ENCODE data around the gene SRRT.
"Not testable (repeated sequence)": the region's sequence is repeated elsewhere in the genome, so short reads cannot be mapped to it uniquely, and the experiment has no call there.

SRRT gene

GRCh38 chr7:100933734-100934133, 58.8 kb downstream of the SRRT start:
- no peak for DNase-seq (ENCODE audit: low read depth)

GRCh38 chr7:100935381-100935780, 60.5 kb downstream of the SRRT start:
- DNase-seq (ENCODE audit: low read depth) = not testable (repeated sequence)

- not testable (repeated sequence) for DNase-seq (ENCODE audit: low read depth)
These were observed 61.3 kb downstream of the SRRT start for GRCh38 chr7:100936167-100936566.
